Measurements from ENCODE around the gene ZPBP2.

ZPBP2 gene

DNA sequence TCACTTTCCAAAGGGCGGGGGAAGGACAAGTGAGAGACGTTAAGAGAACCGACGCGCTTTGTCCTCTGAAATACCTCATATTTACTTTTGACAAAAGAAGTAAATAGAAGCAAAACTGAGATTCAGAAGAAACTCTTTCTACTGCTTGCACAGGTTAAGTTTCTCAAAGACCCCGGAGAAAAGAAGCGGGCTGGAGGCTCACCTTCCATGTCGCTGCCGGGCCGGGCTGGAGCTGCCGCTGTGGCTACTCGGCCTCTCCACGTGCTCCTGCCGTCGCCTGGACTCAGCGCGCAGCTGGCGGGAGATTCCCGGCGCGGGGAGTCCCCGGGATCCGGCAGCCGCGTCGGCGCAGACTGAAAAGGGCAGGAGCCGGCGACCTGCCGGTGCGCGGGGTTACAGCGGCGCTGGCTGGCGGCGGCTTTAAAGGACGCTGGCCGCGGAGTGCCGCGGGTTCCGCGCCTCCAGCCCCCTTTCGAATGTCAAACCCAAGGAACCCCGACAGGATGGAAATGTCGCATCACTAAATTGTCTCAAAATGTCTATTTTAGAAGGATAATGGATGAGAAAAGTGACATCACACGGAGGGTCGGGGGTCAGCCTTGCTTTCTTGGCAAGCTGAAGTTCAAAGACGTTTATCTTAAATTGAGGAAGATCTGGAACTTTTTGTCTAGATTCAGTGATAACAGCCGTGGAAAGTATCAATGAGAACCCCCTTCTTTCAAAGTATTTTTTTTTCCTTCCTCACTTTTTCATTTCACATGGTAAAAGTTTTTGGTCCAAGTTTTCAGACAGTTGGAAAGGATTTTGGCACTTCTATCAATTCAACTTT is 3.9 kb upstream of the ZPBP2 start, which contains the start of gene IKZF3:
Gene IKZF3, minus strand, starts transcription at position 395 of the 829 bp plus-strand sequence. Its CDS starts 186 bp downstream, at position 209.
- Histone ChIP-seq H3K36me3 (ENCODE audit: control insufficient read depth in 2 of 2, insufficient read depth in 1 of 2, low read length in 2 of 2) (no peaks in the 10 kb centered on the region), H3K4me3 (ENCODE audit: low read depth, low read length) (no peak within 1 kb of the TSS), H3K4me1 (ENCODE audit: control insufficient read depth, insufficient read depth, low read length) (peaks cover 7% of the 10 kb centered on the region; the same call in 1 of the 2 replicates), H3K27ac (ENCODE audit: extremely low read depth, low read depth, low read length) (no peak within 1 kb of the TSS), H3K9me3 (ENCODE audit: control insufficient read depth, insufficient read depth, low read depth, low read length) (no peaks in the 10 kb centered on the region)
- CTCF ChIA-PET = no interaction called here
- POLR2A ChIA-PET = interaction anchor here (1.0 kb wide), 1 partner anchor 31 kb away, joined by 3 read pairs; no protein-coding TSS in a partner anchor
- TF ChIP-seq RBAK (tag by site-specific recombination; IDR thresholded peaks at IDR 0.05) (no peak), ZNF747 (tag by site-specific recombination; IDR thresholded peaks at IDR 0.05) (no peak), ZNF473 (tag by site-specific recombination; IDR thresholded peaks at IDR 0.05) (no peak), PRDM4 (tag by site-specific recombination; IDR thresholded peaks at IDR 0.05) (no peak), ZNF16 (tag by site-specific recombination; IDR thresholded peaks at IDR 0.05; ENCODE audit: low read depth) (no peak), ZNF580 (tag by site-specific recombination; IDR thresholded peaks at IDR 0.05) (0 out of 2 replicates have a peak, but pooled peaks have one; percentile 39), ZNF48 (tag by site-specific recombination; IDR thresholded peaks at IDR 0.05) (no peak), ZNF311 (tag by site-specific recombination; IDR thresholded peaks at IDR 0.05; ENCODE audit: borderline replicate concordance) (no peak), ZNF302 (tag by site-specific recombination; IDR thresholded peaks at IDR 0.05; ENCODE audit: low read depth) (no peak), CTCF (tag by site-specific recombination; IDR thresholded peaks at IDR 0.05) (peak; percentile 78), ZNF174 (tag by site-specific recombination; IDR thresholded peaks at IDR 0.05) (no peak), ZNF19 (tag by site-specific recombination; IDR thresholded peaks at IDR 0.05; ENCODE audit: low read depth) (no peak), ZNF433 (tag by site-specific recombination; IDR thresholded peaks at IDR 0.05; ENCODE audit: low read depth) (no peak), ZNF600 (tag by site-specific recombination; IDR thresholded peaks at IDR 0.05) (peak; percentile 56), ZNF335 (tag by site-specific recombination; conservative IDR thresholded peaks at IDR 0.05) (peak; percentile 54), ZNF521 (tag by site-specific recombination; IDR thresholded peaks at IDR 0.05) (no peak), SCRT2 (tag by site-specific recombination; IDR thresholded peaks at IDR 0.05) (no peak), KLF10 (tag by site-specific recombination; IDR thresholded peaks at IDR 0.05) (no peak), ZBTB11 (tag by site-specific recombination; conservative IDR thresholded peaks at IDR 0.05; ENCODE audit: low read depth) (peak; percentile 34; the same call in 1 of the 2 replicates), ZNF423 (tag by site-specific recombination; IDR thresholded peaks at IDR 0.05) (no peak), ZIC2 (tag by site-specific recombination; IDR thresholded peaks at IDR 0.05) (peak; percentile 63), ZNF677 (tag by site-specific recombination; IDR thresholded peaks at IDR 0.05) (no peak), ZNF629 (tag by site-specific recombination; IDR thresholded peaks at IDR 0.05) (peak; percentile 35; the same call in 1 of the 2 replicates)
- TF ChIP-seq, protein P1, sequence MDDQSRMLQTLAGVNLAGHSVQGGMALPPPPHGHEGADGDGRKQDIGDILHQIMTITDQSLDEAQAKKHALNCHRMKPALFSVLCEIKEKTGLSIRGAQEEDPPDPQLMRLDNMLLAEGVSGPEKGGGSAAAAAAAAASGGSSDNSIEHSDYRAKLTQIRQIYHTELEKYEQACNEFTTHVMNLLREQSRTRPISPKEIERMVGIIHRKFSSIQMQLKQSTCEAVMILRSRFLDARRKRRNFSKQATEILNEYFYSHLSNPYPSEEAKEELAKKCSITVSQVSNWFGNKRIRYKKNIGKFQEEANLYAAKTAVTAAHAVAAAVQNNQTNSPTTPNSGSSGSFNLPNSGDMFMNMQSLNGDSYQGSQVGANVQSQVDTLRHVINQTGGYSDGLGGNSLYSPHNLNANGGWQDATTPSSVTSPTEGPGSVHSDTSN (CRISPR knock-in tag; IDR thresholded peaks at IDR 0.05) = no peak
- TF ChIP-seq, protein P2, sequence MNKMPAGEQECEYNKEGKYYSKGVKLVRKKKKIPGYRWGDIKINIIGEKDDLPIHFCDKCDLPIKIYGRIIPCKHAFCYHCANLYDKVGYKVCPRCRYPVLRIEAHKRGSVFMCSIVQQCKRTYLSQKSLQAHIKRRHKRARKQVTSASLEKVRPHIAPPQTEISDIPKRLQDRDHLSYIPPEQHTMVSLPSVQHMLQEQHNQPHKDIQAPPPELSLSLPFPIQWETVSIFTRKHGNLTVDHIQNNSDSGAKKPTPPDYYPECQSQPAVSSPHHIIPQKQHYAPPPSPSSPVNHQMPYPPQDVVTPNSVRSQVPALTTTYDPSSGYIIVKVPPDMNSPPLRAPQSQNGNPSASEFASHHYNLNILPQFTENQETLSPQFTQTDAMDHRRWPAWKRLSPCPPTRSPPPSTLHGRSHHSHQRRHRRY (tag by site-specific recombination; IDR thresholded peaks at IDR 0.05) = no peak
- TF ChIP-seq, protein P3, sequence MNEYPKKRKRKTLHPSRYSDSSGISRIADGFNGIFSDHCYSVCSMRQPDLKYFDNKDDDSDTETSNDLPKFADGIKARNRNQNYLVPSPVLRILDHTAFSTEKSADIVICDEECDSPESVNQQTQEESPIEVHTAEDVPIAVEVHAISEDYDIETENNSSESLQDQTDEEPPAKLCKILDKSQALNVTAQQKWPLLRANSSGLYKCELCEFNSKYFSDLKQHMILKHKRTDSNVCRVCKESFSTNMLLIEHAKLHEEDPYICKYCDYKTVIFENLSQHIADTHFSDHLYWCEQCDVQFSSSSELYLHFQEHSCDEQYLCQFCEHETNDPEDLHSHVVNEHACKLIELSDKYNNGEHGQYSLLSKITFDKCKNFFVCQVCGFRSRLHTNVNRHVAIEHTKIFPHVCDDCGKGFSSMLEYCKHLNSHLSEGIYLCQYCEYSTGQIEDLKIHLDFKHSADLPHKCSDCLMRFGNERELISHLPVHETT (tag by site-specific recombination; IDR thresholded peaks at IDR 0.05) = no peak
